ENCODE measurements around the gene INPP1.

INPP1 gene

DNA sequence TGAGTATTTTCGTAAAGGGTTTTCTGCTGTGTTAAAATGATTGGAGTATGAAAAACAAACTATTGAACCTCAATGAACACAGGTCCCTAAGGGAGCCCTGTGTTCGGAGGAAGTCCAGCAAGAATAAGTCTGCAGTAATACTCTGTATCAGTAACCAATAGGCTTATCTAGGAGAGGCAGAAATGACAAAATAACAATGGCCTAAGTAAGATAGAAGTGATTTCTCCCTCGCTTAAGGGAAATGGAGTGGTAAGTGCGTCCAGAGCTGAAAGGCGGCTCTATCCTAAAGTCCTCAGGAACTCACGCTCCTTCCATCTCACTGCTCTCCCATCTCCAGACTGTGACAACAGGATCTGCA is 35.5 kb downstream of the INPP1 start:
- WGBS, 2 experiments, result 93 to 96% methylated on average over 6 of the region's 6 CpGs
- Histone ChIP-seq H3K4me3 (ENCODE audit: insufficient read depth, low read depth, low read length) (no peak overlapping the region), H3K4me1 (ENCODE audit: control insufficient read depth, insufficient read depth, low read length) (no peaks in the 10 kb centered on the region), H3K9me3 (ENCODE audit: control insufficient read depth, low read length) (no peaks in the 10 kb centered on the region), H3K36me3 (ENCODE audit: control insufficient read depth, insufficient read depth, low read length) (no peaks in the 10 kb centered on the region), H3K27ac (ENCODE audit: insufficient read depth, low read depth, low read length, poor library complexity, severe bottlenecking) (no peak overlapping the region), H3K27me3 (ENCODE audit: control insufficient read depth, insufficient read depth, low read length, poor library complexity, severe bottlenecking) (no peaks in the 10 kb centered on the region)

DNA sequence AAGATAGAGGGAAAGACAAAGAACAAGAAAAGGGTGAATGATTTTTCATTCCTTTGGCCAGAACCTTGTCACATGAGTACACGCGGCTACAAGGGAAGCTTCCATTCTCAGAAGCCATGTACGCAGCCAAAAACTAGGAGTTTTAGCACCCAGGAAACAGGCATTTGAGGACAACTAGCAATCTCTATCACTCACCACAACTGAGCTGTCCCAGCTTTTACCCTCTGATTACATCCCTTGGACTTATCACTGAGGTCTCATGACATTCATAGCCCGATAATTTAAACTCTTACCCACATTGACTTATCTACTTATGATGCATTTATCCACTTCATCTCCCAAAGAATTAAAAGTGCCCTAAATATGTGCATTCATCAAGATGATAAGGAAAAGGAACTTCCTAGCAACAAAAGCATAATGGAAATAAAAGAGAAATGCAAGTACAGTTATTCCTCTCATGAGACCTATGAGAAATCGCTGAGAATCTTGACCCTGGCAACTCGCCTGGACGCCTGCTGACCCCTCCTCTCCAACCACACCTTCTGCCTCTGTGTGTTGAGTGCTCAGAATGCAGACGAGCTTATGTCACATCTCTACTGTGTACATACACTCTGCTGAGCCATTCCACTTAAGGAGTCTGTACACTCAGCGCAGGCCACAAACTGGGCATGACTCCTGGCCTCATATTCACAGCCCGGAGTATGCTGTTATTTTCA is 36.0 kb downstream of the INPP1 start:
- 93 to 95% methylated on average over 10 of the region's 10 CpGs for WGBS, 2 experiments
- no peak overlapping the region for H3K4me3 ChIP-seq (ENCODE audit: insufficient read depth, low read depth, low read length)
- no peaks in the 10 kb centered on the region for H3K36me3 ChIP-seq (ENCODE audit: control insufficient read depth, insufficient read depth, low read length)
- no peak overlapping the region for H3K27ac ChIP-seq (ENCODE audit: insufficient read depth, low read depth, low read length, poor library complexity, severe bottlenecking)
- H3K9me3 ChIP-seq (ENCODE audit: control insufficient read depth, low read length), result no peaks in the 10 kb centered on the region
- no peaks in the 10 kb centered on the region for H3K27me3 ChIP-seq (ENCODE audit: control insufficient read depth, insufficient read depth, low read length, poor library complexity, severe bottlenecking)
- H3K4me1 ChIP-seq (ENCODE audit: control insufficient read depth, insufficient read depth, low read length), result no peaks in the 10 kb centered on the region

- no peak overlapping the region for H3K27ac ChIP-seq (ENCODE audit: insufficient read depth, low read depth, low read length, poor library complexity, severe bottlenecking)
- no peaks in the 10 kb centered on the region for H3K4me1 ChIP-seq (ENCODE audit: control insufficient read depth, insufficient read depth, low read length)
- no peaks in the 10 kb centered on the region for H3K9me3 ChIP-seq (ENCODE audit: control insufficient read depth, low read length)
- WGBS, 2 experiments, result 87 to 88% methylated on average over 5 of the region's 5 CpGs
- no peaks in the 10 kb centered on the region for H3K36me3 ChIP-seq (ENCODE audit: control insufficient read depth, insufficient read depth, low read length)
- no peaks in the 10 kb centered on the region for H3K27me3 ChIP-seq (ENCODE audit: control insufficient read depth, insufficient read depth, low read length, poor library complexity, severe bottlenecking)
- H3K4me3 ChIP-seq (ENCODE audit: insufficient read depth, low read depth, low read length), result no peak overlapping the region
Measured at GRCh38 chr2:190380962-190381412, 37.6 kb downstream of the INPP1 start.

DNA sequence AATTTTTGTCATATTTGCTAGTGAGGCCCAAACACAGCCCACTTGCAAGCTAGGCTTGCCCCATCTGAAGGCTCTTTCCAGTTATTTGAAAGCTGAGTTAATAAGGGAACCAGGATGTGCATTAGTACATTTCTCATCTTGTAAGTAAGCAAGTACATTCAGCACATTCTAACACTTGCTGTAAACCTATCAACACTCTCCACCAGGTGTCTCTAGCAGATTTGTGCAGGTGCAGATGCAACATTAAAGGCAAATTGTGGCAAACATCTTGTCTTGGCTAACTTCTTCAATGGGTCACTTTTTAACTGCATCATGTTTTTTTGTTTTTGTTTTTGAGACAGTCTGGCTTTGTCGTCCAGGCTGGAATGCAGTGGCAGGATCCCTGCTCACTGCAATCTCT is 39.5 kb downstream of the INPP1 start:
- H3K27ac ChIP-seq (ENCODE audit: insufficient read depth, low read depth, low read length, poor library complexity, severe bottlenecking), result no peak overlapping the region
- 79 to 90% methylated on average over 1 of the region's 1 CpG for WGBS, 2 experiments

GRCh38 chr2:190387422-190387821 is 44.0 kb downstream of the INPP1 start:
- Histone ChIP-seq H3K36me3 (ENCODE audit: control insufficient read depth, insufficient read depth, low read length) (no peaks in the 10 kb centered on the region), H3K9me3 (ENCODE audit: control insufficient read depth, low read length) (no peaks in the 10 kb centered on the region), H3K27ac (ENCODE audit: insufficient read depth, low read depth, low read length, poor library complexity, severe bottlenecking) (no peak overlapping the region), H3K4me3 (ENCODE audit: insufficient read depth, low read depth, low read length) (no peak overlapping the region), H3K27me3 (ENCODE audit: control insufficient read depth, insufficient read depth, low read length, poor library complexity, severe bottlenecking) (no peaks in the 10 kb centered on the region), H3K4me1 (ENCODE audit: control insufficient read depth, insufficient read depth, low read length) (no peaks in the 10 kb centered on the region)
- 99% methylated on average over 3 of the region's 3 CpGs; no CpG with 5 or more reads in 1 of the 2 experiments for WGBS, 2 experiments

More for the DNA sequence above, 39.5 kb downstream of the INPP1 start:
- H3K36me3 ChIP-seq (ENCODE audit: control insufficient read depth, insufficient read depth, low read length), result no peaks in the 10 kb centered on the region
- H3K4me3 ChIP-seq (ENCODE audit: insufficient read depth, low read depth, low read length), result no peak overlapping the region
- no peaks in the 10 kb centered on the region for H3K9me3 ChIP-seq (ENCODE audit: control insufficient read depth, low read length)
- H3K27me3 ChIP-seq (ENCODE audit: control insufficient read depth, insufficient read depth, low read length, poor library complexity, severe bottlenecking), result no peaks in the 10 kb centered on the region
- no peaks in the 10 kb centered on the region for H3K4me1 ChIP-seq (ENCODE audit: control insufficient read depth, insufficient read depth, low read length)

DNA sequence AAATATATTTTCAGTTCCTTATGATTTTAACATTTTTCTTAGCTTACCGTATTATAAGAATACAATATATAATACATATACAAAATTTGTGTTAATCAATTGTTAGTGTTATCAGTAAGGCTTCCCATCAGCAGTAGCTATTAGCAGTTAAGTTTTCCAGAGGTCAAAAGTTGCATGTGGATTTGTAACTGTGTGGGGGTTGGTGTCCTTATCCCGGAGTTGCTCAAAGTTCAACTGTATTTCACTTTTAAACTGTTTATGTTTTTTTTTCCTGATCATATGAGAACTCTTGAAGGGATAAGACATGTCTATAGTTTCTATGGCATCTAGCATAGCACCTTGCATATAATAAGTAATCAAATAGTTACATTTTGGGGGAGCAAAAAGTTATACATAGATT is 52.9 kb downstream of the INPP1 start:
- 100% methylated on average over 1 of the region's 2 CpGs; no CpG with 5 or more reads in 1 of the 2 experiments for WGBS, 2 experiments
- Histone ChIP-seq H3K4me1 (ENCODE audit: control insufficient read depth, insufficient read depth, low read length) (no peaks in the 10 kb centered on the region), H3K36me3 (ENCODE audit: control insufficient read depth, insufficient read depth, low read length) (no peaks in the 10 kb centered on the region), H3K4me3 (ENCODE audit: insufficient read depth, low read depth, low read length) (no peak overlapping the region), H3K27me3 (ENCODE audit: control insufficient read depth, insufficient read depth, low read length, poor library complexity, severe bottlenecking) (no peaks in the 10 kb centered on the region), H3K27ac (ENCODE audit: insufficient read depth, low read depth, low read length, poor library complexity, severe bottlenecking) (no peak overlapping the region), H3K9me3 (ENCODE audit: control insufficient read depth, low read length) (no peaks in the 10 kb centered on the region)

DNA sequence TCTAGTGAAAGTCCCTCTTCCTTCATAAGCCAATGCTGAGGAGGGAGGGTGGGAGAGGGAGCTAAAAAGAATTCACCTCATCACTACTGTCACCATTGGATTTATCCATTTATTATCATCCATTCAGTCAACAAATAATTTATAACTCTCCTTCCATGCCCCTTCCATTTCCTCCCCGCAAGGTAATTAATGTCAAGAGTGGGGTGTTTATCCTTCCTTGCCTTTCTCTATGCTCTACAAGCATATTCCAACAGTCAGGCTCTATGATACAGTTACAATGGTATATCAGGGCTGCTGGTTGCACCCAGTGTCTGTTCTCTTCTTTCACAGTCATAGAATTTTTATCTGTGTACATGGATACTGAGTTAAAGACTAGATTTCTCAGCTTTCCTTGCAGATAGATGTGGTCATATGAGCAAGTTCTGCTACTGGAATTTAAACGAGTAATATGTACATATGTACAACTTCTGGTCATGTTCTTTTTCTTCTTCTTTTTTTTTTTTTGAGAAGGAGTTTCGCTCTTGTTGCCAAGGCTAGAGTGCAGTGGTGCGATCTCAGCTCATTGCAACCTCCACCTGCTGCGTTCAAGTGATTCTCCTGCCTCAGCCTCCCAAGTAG is 59.7 kb downstream of the INPP1 start:
- 76 to 79% methylated on average over 4 to 5 of the region's 5 CpGs for WGBS, 2 experiments
- Histone ChIP-seq H3K4me3 (ENCODE audit: insufficient read depth, low read depth, low read length) (no peak overlapping the region), H3K27me3 (ENCODE audit: control insufficient read depth, insufficient read depth, low read length, poor library complexity, severe bottlenecking) (peaks cover 22% of the 10 kb centered on the region), H3K27ac (ENCODE audit: insufficient read depth, low read depth, low read length, poor library complexity, severe bottlenecking) (no peak overlapping the region), H3K9me3 (ENCODE audit: control insufficient read depth, low read length) (no peaks in the 10 kb centered on the region), H3K36me3 (ENCODE audit: control insufficient read depth, insufficient read depth, low read length) (no peaks in the 10 kb centered on the region), H3K4me1 (ENCODE audit: control insufficient read depth, insufficient read depth, low read length) (peaks cover 12% of the 10 kb centered on the region)

GRCh38 chr2:190404487-190404886 is 61.1 kb downstream of the INPP1 start:
- no peaks in the 10 kb centered on the region for H3K9me3 ChIP-seq (ENCODE audit: control insufficient read depth, low read length)
- peaks cover 16% of the 10 kb centered on the region for H3K4me1 ChIP-seq (ENCODE audit: control insufficient read depth, insufficient read depth, low read length)
- peaks cover 36% of the 10 kb centered on the region for H3K27me3 ChIP-seq (ENCODE audit: control insufficient read depth, insufficient read depth, low read length, poor library complexity, severe bottlenecking)
- H3K4me3 ChIP-seq (ENCODE audit: insufficient read depth, low read depth, low read length), result no peak overlapping the region
- no peaks in the 10 kb centered on the region for H3K36me3 ChIP-seq (ENCODE audit: control insufficient read depth, insufficient read depth, low read length)
- no peak overlapping the region for H3K27ac ChIP-seq (ENCODE audit: insufficient read depth, low read depth, low read length, poor library complexity, severe bottlenecking)

DNA sequence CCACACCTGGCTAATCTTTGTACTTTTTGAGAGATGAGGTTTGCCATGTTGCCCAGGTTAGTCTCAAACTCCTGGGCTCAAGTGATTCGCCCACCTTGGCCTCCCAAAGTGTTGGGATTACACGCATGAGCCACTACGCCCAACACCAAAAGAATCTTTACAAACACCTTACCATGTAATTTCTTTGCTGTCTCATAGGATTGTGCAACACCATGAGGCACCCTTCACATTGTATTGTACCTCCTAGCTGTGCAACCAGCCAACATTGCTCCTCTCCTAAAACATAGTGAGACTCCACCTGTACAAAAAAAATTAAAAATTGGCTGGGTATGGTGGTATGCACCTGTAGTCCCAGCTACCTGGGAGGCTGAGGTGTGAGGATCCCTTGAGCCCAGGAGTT is 61.7 kb downstream of the INPP1 start:
- Histone ChIP-seq H3K4me1 (ENCODE audit: control insufficient read depth, insufficient read depth, low read length) (peaks cover 16% of the 10 kb centered on the region), H3K36me3 (ENCODE audit: control insufficient read depth, insufficient read depth, low read length) (no peaks in the 10 kb centered on the region), H3K4me3 (ENCODE audit: insufficient read depth, low read depth, low read length) (no peak overlapping the region), H3K27ac (ENCODE audit: insufficient read depth, low read depth, low read length, poor library complexity, severe bottlenecking) (no peak overlapping the region), H3K9me3 (ENCODE audit: control insufficient read depth, low read length) (no peaks in the 10 kb centered on the region), H3K27me3 (ENCODE audit: control insufficient read depth, insufficient read depth, low read length, poor library complexity, severe bottlenecking) (peaks cover 42% of the 10 kb centered on the region)
- WGBS, 2 experiments, result 87 to 95% methylated on average over 3 of the region's 3 CpGs

- Histone ChIP-seq H3K27me3 (ENCODE audit: control insufficient read depth, insufficient read depth, low read length, poor library complexity, severe bottlenecking) (peaks cover 49% of the 10 kb centered on the region), H3K36me3 (ENCODE audit: control insufficient read depth, insufficient read depth, low read length) (no peaks in the 10 kb centered on the region), H3K4me1 (ENCODE audit: control insufficient read depth, insufficient read depth, low read length) (peaks cover 16% of the 10 kb centered on the region), H3K4me3 (ENCODE audit: insufficient read depth, low read depth, low read length) (no peak overlapping the region), H3K27ac (ENCODE audit: insufficient read depth, low read depth, low read length, poor library complexity, severe bottlenecking) (no peak overlapping the region), H3K9me3 (ENCODE audit: control insufficient read depth, low read length) (no peaks in the 10 kb centered on the region)
- WGBS, 2 experiments, result 81 to 95% methylated on average over 2 to 3 of the region's 3 CpGs
Measured at GRCh38 chr2:190405995-190406394, 62.6 kb downstream of the INPP1 start.

All from ectodermal cell (in vitro differentiated cells).